Memory B cell (primary cell): ENCODE data around the gene GLG1.
"Not testable (repeated sequence)": the region's sequence is repeated elsewhere in the genome, so short reads cannot be mapped to it uniquely, and the experiment has no call there.

ENCODE experiments used
- ATAC-seq: fragments of 150-1000 bp; cut with Tn5 transposase; 2 replicates; pipeline ENCODE4 v1.10.0; 2021; ENCODE audit warnings: low read depth, mild to moderate bottlenecking, moderate library complexity
- DNase-seq, 2 donors: peaks; one replicate each; pipeline ENCODE4 v3.0.0; 2022; ENCODE audit warnings: low spot score in 2 of 2
- H3K27ac Mint-ChIP-seq: one replicate; pipeline ENCODE4 v1.8.0; 2022; ENCODE audit warnings: mild to moderate bottlenecking, moderate library complexity, mixed read lengths
- H3K27me3 Mint-ChIP-seq: one replicate; pipeline ENCODE4 v1.8.0; 2022; ENCODE audit warnings: mixed read lengths
- H3K36me3 Mint-ChIP-seq: one replicate; pipeline ENCODE4 v1.8.0; 2022; ENCODE audit warnings: mild to moderate bottlenecking, mixed read lengths
- H3K4me1 Mint-ChIP-seq: one replicate; pipeline ENCODE4 v1.8.0; 2022; ENCODE audit warnings: mixed read lengths
- H3K4me3 Mint-ChIP-seq: one replicate; pipeline ENCODE4 v1.8.0; 2022; ENCODE audit warnings: mild to moderate bottlenecking, moderate library complexity, mixed read lengths
- H3K9me3 Mint-ChIP-seq: one replicate; pipeline ENCODE4 v1.8.0; 2022; ENCODE audit warnings: mixed read lengths

The GLG1 gene

DNA sequence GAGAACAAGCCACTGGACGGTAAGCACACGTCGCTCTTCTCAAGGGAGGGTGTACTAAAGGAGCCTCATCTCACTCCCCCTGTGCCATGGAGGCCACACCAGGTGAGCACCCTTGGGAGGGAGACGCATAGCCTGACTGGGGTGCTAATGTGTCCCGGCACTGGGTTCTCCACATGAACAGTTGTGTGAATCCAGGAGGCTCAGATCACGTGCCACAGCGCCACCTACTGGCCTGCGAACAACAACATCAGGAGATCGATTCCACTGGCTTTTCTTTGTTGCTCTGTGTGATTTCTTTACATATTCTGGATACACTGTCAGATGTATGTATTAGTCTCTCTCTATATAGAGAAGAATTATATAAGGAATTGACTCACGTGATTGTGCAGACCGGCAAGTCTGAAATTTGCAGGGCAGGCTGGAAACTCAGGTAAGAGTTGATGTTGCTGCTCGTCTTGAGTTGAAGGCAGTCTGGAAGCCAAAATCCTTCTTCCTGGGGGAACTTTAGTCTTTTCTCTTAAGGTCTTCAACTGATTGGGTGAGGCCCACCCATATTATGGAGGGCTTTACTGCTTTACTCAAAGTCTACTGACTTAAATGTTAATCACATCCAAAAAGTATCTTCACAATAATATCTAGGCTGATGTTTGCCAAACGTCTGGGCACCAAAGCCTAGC, 176.7 kb downstream of the GLG1 start:
- ATAC-seq (peak; percentile 81), DNase-seq (peak in 1 of 2 donors; percentile 21)
- H3K4me1 Mint-ChIP-seq, H3K9me3 Mint-ChIP-seq, H3K36me3 Mint-ChIP-seq, H3K27me3 Mint-ChIP-seq, H3K4me3 Mint-ChIP-seq, H3K27ac Mint-ChIP-seq: not testable (repeated sequence)

- H3K27me3 Mint-ChIP-seq, H3K27ac Mint-ChIP-seq, ATAC-seq, H3K36me3 Mint-ChIP-seq, H3K9me3 Mint-ChIP-seq, H3K4me1 Mint-ChIP-seq, H3K4me3 Mint-ChIP-seq, DNase-seq: not testable (repeated sequence)
These were observed 178.4 kb downstream of the GLG1 start for GRCh38 chr16:74428493-74428892.

GRCh38 chr16:74425751-74426150, 181.2 kb downstream of the GLG1 start:
- not testable (repeated sequence) for H3K36me3 Mint-ChIP-seq, H3K27me3 Mint-ChIP-seq, H3K4me1 Mint-ChIP-seq, H3K4me3 Mint-ChIP-seq, ATAC-seq, H3K27ac Mint-ChIP-seq, DNase-seq, H3K9me3 Mint-ChIP-seq

DNA sequence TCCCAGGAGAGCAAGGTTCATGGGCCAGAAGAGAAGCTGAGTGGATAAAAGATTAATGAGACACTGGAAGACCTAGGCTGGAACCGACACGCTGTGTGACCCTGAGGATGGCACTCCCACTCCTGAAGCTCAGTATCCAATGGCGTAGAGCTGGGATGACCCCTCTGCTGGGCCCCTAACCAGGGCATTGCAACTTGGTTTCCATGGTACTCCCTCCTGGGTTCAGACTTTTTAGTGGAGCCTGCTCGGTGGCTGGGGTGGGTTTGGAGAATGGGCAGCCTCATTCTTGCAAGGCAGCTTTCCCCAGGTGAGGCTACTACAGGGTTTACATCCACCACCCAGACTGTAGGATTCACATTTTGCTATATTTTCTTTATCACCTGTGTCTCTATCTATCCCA, 183.2 kb downstream of the GLG1 start:
- DNase-seq, H3K9me3 Mint-ChIP-seq, ATAC-seq, H3K4me3 Mint-ChIP-seq, H3K36me3 Mint-ChIP-seq, H3K27ac Mint-ChIP-seq, H3K4me1 Mint-ChIP-seq, H3K27me3 Mint-ChIP-seq: not testable (repeated sequence)

GRCh38 chr16:74422086-74422485, 184.8 kb downstream of the GLG1 start:
- not testable (repeated sequence) for H3K27me3 Mint-ChIP-seq, DNase-seq, H3K27ac Mint-ChIP-seq, ATAC-seq, H3K4me1 Mint-ChIP-seq, H3K36me3 Mint-ChIP-seq, H3K9me3 Mint-ChIP-seq, H3K4me3 Mint-ChIP-seq

DNA sequence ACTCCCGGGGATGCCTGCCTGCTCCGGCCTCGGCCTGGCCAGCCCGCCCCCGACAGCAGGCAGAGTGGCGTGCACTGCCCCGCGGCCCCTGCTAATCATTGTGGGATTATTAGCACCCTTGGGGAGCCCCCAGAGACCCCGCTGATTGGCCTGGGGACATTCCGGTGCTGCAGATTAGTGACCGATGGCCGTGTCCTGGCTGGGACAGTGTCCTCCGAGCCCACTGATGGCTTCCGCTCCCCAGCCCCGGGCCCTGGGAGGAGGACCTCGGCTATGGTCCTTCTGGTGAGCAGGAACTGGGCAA, 185.5 kb downstream of the GLG1 start:
- not testable (repeated sequence) for H3K27ac Mint-ChIP-seq, H3K27me3 Mint-ChIP-seq, H3K4me1 Mint-ChIP-seq, H3K9me3 Mint-ChIP-seq, H3K36me3 Mint-ChIP-seq, DNase-seq, ATAC-seq, H3K4me3 Mint-ChIP-seq

DNA sequence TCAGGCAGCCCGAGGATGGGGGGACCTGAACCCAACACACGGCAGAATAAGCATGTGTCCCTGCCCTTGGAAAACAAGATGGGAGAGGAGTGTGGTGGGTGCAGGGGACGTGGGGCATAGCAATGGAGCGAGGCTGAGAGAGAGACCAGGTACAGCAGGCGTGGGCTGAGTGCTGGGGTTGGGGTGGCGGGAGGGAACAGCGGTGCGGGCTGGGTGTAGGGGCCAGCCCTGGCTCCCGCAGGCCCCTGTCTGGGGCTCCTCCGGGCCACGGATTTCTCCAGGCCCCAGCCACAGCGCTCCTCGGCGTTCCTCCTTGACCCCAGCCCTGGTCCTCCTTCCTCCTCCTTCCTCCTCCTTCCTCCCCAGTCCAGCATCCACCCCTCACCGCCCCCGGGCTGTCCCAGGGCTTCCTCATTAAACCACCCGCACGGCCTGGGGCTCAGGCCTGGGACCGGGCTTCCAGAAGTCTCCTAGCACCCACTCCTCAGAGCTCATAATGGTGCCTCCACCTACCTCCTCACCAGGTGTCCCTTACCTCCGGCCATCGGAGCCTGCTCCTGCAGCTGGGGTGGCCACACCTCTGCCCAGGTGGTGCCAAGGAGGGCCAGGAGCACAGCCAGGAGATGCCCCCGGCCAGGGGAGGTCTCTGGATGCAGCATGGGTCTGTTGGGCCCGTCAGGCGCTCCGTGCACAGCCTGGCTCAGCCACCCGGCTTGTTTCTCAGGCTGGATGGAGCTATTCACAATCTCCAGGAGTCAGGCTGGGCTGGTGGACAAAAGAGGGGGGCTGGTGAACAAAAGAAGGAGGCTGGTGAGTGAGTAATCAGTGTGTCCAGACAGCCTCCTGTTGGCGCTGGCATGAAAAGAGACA, 186.1 kb downstream of the GLG1 start, which contains the start of gene CLEC18B:
Gene CLEC18B (minus strand): TSS at position 867 of the 870 bp plus-strand sequence. CDS start 208 bp downstream, at position 659.
- H3K4me1 Mint-ChIP-seq, H3K27me3 Mint-ChIP-seq, ATAC-seq, DNase-seq, H3K27ac Mint-ChIP-seq, H3K4me3 Mint-ChIP-seq, H3K36me3 Mint-ChIP-seq, H3K9me3 Mint-ChIP-seq: not testable (repeated sequence)

GRCh38 chr16:74419811-74420210, 187.1 kb downstream of the GLG1 start:
- H3K27me3 Mint-ChIP-seq, ATAC-seq, H3K36me3 Mint-ChIP-seq, H3K4me3 Mint-ChIP-seq, DNase-seq, H3K4me1 Mint-ChIP-seq, H3K9me3 Mint-ChIP-seq, H3K27ac Mint-ChIP-seq: not testable (repeated sequence)

- not testable (repeated sequence) for H3K27ac Mint-ChIP-seq, H3K4me3 Mint-ChIP-seq, H3K4me1 Mint-ChIP-seq, H3K27me3 Mint-ChIP-seq, H3K9me3 Mint-ChIP-seq, DNase-seq, H3K36me3 Mint-ChIP-seq, ATAC-seq
These were observed 189.0 kb downstream of the GLG1 start for GRCh38 chr16:74417897-74418296.

DNA sequence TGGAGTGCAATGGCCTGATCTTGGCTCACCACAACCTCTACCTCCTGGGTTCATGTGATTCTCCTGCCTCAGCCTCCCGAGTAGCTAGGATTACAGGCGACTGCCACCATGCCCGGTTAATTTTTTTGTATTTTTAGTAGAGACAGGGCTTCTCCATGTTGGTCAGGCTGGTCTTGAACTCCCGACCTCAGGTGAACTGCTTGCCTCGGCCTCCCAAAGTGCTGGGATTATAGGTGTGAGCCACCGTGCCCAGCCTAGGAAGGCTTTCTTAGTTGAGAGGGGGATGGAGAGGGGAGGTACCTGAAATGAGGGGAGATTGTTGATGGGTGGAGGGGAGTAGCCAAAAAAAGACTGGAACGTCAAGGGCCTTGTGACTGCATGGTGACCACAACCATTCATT, 193.0 kb downstream of the GLG1 start:
- not testable (repeated sequence) for H3K9me3 Mint-ChIP-seq, DNase-seq, H3K27me3 Mint-ChIP-seq, H3K4me1 Mint-ChIP-seq, ATAC-seq, H3K4me3 Mint-ChIP-seq, H3K36me3 Mint-ChIP-seq, H3K27ac Mint-ChIP-seq

GRCh38 chr16:74413485-74413884, 193.4 kb downstream of the GLG1 start:
- not testable (repeated sequence) for H3K27me3 Mint-ChIP-seq, DNase-seq, H3K4me3 Mint-ChIP-seq, H3K27ac Mint-ChIP-seq, H3K4me1 Mint-ChIP-seq, H3K36me3 Mint-ChIP-seq, H3K9me3 Mint-ChIP-seq, ATAC-seq

- H3K36me3 Mint-ChIP-seq, H3K27me3 Mint-ChIP-seq, H3K9me3 Mint-ChIP-seq: not testable (repeated sequence)
These were observed 194.0 kb downstream of the GLG1 start for GRCh38 chr16:74412775-74413390.

DNA sequence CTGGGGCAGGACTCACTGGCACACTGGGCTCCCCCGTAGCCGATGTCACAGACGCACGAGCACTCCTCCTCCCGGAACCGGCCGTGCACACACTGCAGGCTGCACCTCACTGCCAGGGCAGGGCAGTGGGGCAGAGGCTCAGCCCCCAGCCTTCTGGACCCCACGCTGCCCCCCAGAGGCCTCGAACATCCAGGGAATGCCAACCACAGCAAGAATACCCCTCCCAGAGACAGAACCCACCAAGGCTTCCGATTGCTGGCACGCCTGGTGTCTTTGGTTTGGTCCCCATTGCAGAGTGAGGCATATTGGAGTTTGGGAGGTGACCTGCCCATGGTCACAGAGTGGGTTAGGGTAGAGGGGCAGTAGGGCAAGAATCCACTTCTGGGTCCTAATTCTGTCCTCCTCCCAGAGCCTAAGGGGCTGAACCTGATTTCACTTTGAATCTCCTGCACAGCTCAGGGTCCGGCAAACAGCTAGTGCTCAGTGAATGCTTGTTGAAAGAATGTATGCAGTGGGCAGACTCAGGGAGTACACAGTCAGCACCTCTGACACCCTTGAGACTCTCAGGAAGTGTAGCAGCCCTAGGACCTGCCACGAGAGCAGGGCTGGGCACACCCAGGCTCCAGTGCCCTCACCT, 194.7 kb downstream of the GLG1 start:
- H3K9me3 Mint-ChIP-seq, ATAC-seq, H3K4me1 Mint-ChIP-seq, H3K27me3 Mint-ChIP-seq, H3K27ac Mint-ChIP-seq, H3K36me3 Mint-ChIP-seq, DNase-seq, H3K4me3 Mint-ChIP-seq: not testable (repeated sequence)

More at GRCh38 chr16:74412775-74413390, 194.0 kb downstream of the GLG1 start:
- not testable (repeated sequence) for H3K4me1 Mint-ChIP-seq, ATAC-seq, H3K27ac Mint-ChIP-seq, H3K4me3 Mint-ChIP-seq, DNase-seq

DNA sequence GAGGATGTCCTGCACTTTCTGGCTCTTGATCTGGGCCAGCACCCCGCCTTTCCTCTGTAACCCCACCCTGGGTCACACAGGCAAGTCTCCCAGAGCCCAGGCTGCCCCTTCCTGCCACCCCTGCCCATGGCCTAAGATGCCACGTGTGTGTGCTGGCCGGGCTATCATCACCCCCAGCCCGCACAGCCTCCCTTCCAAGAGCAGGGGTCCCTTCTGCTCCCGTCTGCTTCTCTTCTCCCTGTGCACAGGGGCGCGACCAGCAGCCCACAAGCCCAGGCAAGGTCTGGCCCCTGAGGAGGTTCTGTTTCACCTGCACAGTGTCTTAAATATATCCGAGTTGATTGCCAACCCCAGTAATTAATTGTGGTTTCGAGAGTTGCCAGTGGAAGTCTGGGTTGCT, 195.9 kb downstream of the GLG1 start:
- H3K4me3 Mint-ChIP-seq, H3K27me3 Mint-ChIP-seq, H3K36me3 Mint-ChIP-seq, ATAC-seq, H3K4me1 Mint-ChIP-seq, H3K9me3 Mint-ChIP-seq, H3K27ac Mint-ChIP-seq, DNase-seq: not testable (repeated sequence)
